ENCODE results near the gene TRIP6.

DNA sequence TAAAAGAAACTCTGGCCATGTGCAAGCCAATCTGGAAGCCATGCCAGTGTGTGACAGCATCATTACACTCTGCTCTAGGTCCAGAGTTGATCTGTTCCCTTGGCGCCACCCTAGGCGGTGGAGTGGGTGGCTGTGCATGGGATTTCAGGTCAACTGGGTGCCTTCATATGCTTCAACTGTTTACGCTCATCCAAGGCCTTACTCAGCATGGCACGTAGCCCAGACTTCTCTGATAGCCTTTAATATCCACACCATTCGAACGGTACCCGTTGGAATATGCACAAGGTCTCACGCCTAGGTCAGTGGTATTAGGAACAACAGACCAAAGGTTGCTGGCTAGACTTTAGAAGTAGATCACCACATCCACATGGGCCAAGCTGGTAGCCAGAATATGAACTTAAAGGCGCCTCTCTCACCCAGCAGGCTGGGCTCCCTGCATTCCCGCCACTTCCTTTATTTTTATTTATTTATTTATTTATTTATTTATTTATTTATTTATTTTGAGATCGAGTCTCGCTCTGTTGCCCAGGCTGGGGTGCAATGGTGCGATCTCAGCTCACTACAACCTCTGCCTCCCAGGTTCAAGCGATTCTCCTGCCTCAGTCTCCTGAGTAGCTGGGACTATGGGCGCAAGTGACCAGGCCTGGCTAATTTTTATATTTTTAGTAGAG, 47.2 kb downstream of the TRIP6 start:
- TF ChIP-seq, protein P1, sequence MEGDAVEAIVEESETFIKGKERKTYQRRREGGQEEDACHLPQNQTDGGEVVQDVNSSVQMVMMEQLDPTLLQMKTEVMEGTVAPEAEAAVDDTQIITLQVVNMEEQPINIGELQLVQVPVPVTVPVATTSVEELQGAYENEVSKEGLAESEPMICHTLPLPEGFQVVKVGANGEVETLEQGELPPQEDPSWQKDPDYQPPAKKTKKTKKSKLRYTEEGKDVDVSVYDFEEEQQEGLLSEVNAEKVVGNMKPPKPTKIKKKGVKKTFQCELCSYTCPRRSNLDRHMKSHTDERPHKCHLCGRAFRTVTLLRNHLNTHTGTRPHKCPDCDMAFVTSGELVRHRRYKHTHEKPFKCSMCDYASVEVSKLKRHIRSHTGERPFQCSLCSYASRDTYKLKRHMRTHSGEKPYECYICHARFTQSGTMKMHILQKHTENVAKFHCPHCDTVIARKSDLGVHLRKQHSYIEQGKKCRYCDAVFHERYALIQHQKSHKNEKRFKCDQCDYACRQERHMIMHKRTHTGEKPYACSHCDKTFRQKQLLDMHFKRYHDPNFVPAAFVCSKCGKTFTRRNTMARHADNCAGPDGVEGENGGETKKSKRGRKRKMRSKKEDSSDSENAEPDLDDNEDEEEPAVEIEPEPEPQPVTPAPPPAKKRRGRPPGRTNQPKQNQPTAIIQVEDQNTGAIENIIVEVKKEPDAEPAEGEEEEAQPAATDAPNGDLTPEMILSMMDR (IDR thresholded peaks at IDR 0.05), result no peak
- TF ChIP-seq POLR2A (IDR thresholded peaks at IDR 0.05) (no peak), POLR2AphosphoS5 (IDR thresholded peaks at IDR 0.05) (no peak)
